Measurements from ENCODE around the gene OSBP2.

DNA sequence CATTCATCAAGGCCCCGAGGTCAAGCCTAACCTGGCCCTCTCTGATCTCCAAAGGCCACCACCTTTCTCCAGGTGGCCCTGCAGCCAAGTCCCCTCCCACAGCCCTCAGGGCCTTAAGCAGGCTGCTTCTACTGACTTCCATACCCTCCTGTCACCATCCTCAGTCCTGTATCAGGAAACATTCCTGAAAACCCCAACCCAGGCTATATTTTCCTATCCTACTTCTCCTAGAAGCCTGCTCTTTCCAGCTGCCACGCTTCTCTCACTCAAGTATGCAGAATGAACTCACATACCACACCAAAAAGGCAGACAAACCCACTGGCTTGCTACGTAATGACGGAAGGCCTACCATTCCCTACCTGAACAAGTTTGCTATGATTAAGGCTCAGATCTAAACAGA lies 250.3 kb downstream of the OSBP2 start:
- TF ChIP-seq, protein P1, sequence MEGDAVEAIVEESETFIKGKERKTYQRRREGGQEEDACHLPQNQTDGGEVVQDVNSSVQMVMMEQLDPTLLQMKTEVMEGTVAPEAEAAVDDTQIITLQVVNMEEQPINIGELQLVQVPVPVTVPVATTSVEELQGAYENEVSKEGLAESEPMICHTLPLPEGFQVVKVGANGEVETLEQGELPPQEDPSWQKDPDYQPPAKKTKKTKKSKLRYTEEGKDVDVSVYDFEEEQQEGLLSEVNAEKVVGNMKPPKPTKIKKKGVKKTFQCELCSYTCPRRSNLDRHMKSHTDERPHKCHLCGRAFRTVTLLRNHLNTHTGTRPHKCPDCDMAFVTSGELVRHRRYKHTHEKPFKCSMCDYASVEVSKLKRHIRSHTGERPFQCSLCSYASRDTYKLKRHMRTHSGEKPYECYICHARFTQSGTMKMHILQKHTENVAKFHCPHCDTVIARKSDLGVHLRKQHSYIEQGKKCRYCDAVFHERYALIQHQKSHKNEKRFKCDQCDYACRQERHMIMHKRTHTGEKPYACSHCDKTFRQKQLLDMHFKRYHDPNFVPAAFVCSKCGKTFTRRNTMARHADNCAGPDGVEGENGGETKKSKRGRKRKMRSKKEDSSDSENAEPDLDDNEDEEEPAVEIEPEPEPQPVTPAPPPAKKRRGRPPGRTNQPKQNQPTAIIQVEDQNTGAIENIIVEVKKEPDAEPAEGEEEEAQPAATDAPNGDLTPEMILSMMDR (IDR thresholded peaks at IDR 0.05), result no peak
- no peak for TF ChIP-seq POLR2A (IDR thresholded peaks at IDR 0.05)

Data from tibial nerve (tissue), 3 donors.